ENCODE measurements around the gene MCEMP1. TPM values are rescaled to one million over a fixed set of nuclear protein-coding genes. Genes with fewer than 3 reads are reported as not detected.

Gene MCEMP1
- total RNA-seq, 1 donor from 2014 or later, result not detected

- Histone ChIP-seq H3K79me2 (ENCODE audit: insufficient read depth, low read length) (no peaks in the 10 kb centered on the region), H3K27me3 (ENCODE audit: insufficient read depth, low read length) (no peaks in the 10 kb centered on the region), H3K4me2 (ENCODE audit: low read length) (no peak overlapping the region), H2AFZ (ENCODE audit: low read depth, low read length) (no peak overlapping the region), H3K4me1 (ENCODE audit: insufficient read depth, low read length) (no peaks in the 10 kb centered on the region), H4K20me1 (ENCODE audit: insufficient read depth, low read length) (no peaks in the 10 kb centered on the region), H3K36me3 (ENCODE audit: insufficient read depth, low read length) (no peaks in the 10 kb centered on the region), H3K4me3 (ENCODE audit: insufficient read depth, low read depth, low read length) (no peak overlapping the region), H3K9me3 (ENCODE audit: insufficient read depth, low read depth, low read length) (no peaks in the 10 kb centered on the region), H3K9ac (ENCODE audit: low read length) (no peak overlapping the region), H3K27ac (ENCODE audit: low read depth, low read length) (no peak overlapping the region)
- Mint-ChIP-seq H3K4me1 (ENCODE audit: low read depth, unreplicated experiment) (no peaks in the 10 kb centered on the region), H3K27ac (ENCODE audit: unreplicated experiment) (no peak overlapping the region), H3K4me3 (ENCODE audit: unreplicated experiment) (no peak overlapping the region), H3K36me3 (ENCODE audit: low read depth, unreplicated experiment) (no peaks in the 10 kb centered on the region), H3K27me3 (ENCODE audit: low read depth, unreplicated experiment) (peaks cover 26% of the 10 kb centered on the region), H3K9me3 (ENCODE audit: unreplicated experiment) (no peaks in the 10 kb centered on the region)
- DNase-seq (ENCODE audit: low read depth) (no peak), FAIRE-seq (no peak)
- TF ChIP-seq CTCF (IDR thresholded peaks at IDR 0.05; ENCODE audit: insufficient read depth, low read depth, low read length), result no peak
- TF ChIP-seq EZH2 (IDR thresholded peaks at IDR 0.05; ENCODE audit: insufficient read depth, low read length), result no peak
Measured at GRCh38 chr19:7710616-7711015, 33.7 kb downstream of the MCEMP1 start.

DNA sequence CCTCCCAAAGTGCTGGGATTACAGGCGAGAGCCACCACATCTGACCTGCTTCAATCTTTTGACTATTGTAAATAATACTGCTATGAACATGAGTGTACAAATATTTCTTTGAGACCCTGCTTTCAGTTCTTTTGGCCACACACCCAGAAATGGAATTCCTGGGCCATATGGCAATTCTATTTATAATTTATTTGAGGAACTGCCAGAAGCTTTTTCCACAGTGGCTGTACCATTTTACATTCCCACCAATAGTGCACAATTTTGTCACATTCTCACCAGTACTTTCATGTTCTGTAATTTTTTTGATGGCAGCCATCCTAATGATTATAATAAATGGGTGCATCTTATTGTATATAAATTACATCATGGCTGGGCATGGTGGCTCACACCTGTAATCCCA lies 38.8 kb downstream of the MCEMP1 start:
- Mint-ChIP-seq H3K27ac (ENCODE audit: unreplicated experiment) (no peak overlapping the region), H3K27me3 (ENCODE audit: low read depth, unreplicated experiment) (peaks cover 22% of the 10 kb centered on the region), H3K4me1 (ENCODE audit: low read depth, unreplicated experiment) (no peaks in the 10 kb centered on the region), H3K4me3 (ENCODE audit: unreplicated experiment) (no peak overlapping the region), H3K9me3 (ENCODE audit: unreplicated experiment) (peaks cover 5% of the 10 kb centered on the region), H3K36me3 (ENCODE audit: low read depth, unreplicated experiment) (no peaks in the 10 kb centered on the region)
- Histone ChIP-seq H3K36me3 (ENCODE audit: insufficient read depth, low read length) (no peaks in the 10 kb centered on the region), H3K4me1 (ENCODE audit: insufficient read depth, low read length) (no peaks in the 10 kb centered on the region), H3K4me3 (ENCODE audit: insufficient read depth, low read depth, low read length) (no peak overlapping the region), H4K20me1 (ENCODE audit: insufficient read depth, low read length) (no peaks in the 10 kb centered on the region), H3K79me2 (ENCODE audit: insufficient read depth, low read length) (no peaks in the 10 kb centered on the region), H3K27me3 (ENCODE audit: insufficient read depth, low read length) (no peaks in the 10 kb centered on the region), H3K9me3 (ENCODE audit: insufficient read depth, low read depth, low read length) (no peaks in the 10 kb centered on the region), H3K27ac (ENCODE audit: low read depth, low read length) (no peak overlapping the region), H3K4me2 (ENCODE audit: low read length) (no peak overlapping the region), H2AFZ (ENCODE audit: low read depth, low read length) (no peak overlapping the region), H3K9ac (ENCODE audit: low read length) (no peak overlapping the region)
- TF ChIP-seq EZH2 (IDR thresholded peaks at IDR 0.05; ENCODE audit: insufficient read depth, low read length), result no peak
- TF ChIP-seq CTCF (IDR thresholded peaks at IDR 0.05; ENCODE audit: insufficient read depth, low read depth, low read length), result no peak
- FAIRE-seq, result no peak
- no peak for DNase-seq (ENCODE audit: low read depth)

GRCh38 chr19:7716762-7717161 lies 39.9 kb downstream of the MCEMP1 start:
- Histone ChIP-seq H3K9me3 (ENCODE audit: insufficient read depth, low read depth, low read length) (no peaks in the 10 kb centered on the region), H4K20me1 (ENCODE audit: insufficient read depth, low read length) (no peaks in the 10 kb centered on the region), H3K79me2 (ENCODE audit: insufficient read depth, low read length) (no peaks in the 10 kb centered on the region), H3K36me3 (ENCODE audit: insufficient read depth, low read length) (no peaks in the 10 kb centered on the region), H3K9ac (ENCODE audit: low read length) (no peak overlapping the region), H3K27ac (ENCODE audit: low read depth, low read length) (no peak overlapping the region), H2AFZ (ENCODE audit: low read depth, low read length) (no peak overlapping the region), H3K4me3 (ENCODE audit: insufficient read depth, low read depth, low read length) (no peak overlapping the region), H3K4me2 (ENCODE audit: low read length) (no peak overlapping the region), H3K27me3 (ENCODE audit: insufficient read depth, low read length) (no peaks in the 10 kb centered on the region), H3K4me1 (ENCODE audit: insufficient read depth, low read length) (no peaks in the 10 kb centered on the region)
- TF ChIP-seq EZH2 (IDR thresholded peaks at IDR 0.05; ENCODE audit: insufficient read depth, low read length), result no peak
- no peak for TF ChIP-seq CTCF (IDR thresholded peaks at IDR 0.05; ENCODE audit: insufficient read depth, low read depth, low read length)
- H3K27me3 Mint-ChIP-seq (ENCODE audit: low read depth, unreplicated experiment), result peaks cover 24% of the 10 kb centered on the region
- H3K9me3 Mint-ChIP-seq (ENCODE audit: unreplicated experiment), result peaks cover 5% of the 10 kb centered on the region
- no peak overlapping the region for H3K4me3 Mint-ChIP-seq (ENCODE audit: unreplicated experiment)
- H3K36me3 Mint-ChIP-seq (ENCODE audit: low read depth, unreplicated experiment), result no peaks in the 10 kb centered on the region
- no peaks in the 10 kb centered on the region for H3K4me1 Mint-ChIP-seq (ENCODE audit: low read depth, unreplicated experiment)
- DNase-seq (ENCODE audit: low read depth), result no peak
- no peak overlapping the region for H3K27ac Mint-ChIP-seq (ENCODE audit: unreplicated experiment)
- no peak for FAIRE-seq

All from astrocyte (in vitro differentiated cells and primary cell).